Measurements from ENCODE around the gene APMAP.

GRCh38 chr20:25011831-25012241 is 19.3 kb upstream of the APMAP start:
- TF ChIP-seq CTCF (IDR thresholded peaks at IDR 0.05) (no peak), EZH2 (IDR thresholded peaks at IDR 0.05) (no peak)

All from neural progenitor cell (in vitro differentiated cells).